ENCODE results near the gene UBC. TPM values are rescaled to one million over a fixed set of nuclear protein-coding genes. Genes with fewer than 3 reads are reported as not detected.

The UBC gene
- total and polyA plus RNA-seq, 9 of the 15 experiments (the other 6 are each of a cell fraction or from before 2014, with no cell fraction given), result 533 to 1,153 (median 813) TPM

- 0 out of 2 replicates have a peak, but pooled peaks have one; percentile 11 for TF ChIP-seq CEBPZ (IDR thresholded peaks at IDR 0.05; ENCODE audit: borderline replicate concordance, low read depth, low read length)
- TF ChIP-seq YY1 (IDR thresholded peaks at IDR 0.05; ENCODE audit: borderline replicate concordance in 1 of 3, control insufficient read depth in 1 of 3, extremely low read depth in 1 of 3, insufficient read depth in 3 of 3, insufficient read length in 1 of 3, insufficient replicate concordance in 2 of 3, low read depth in 1 of 3, low read length in 2 of 3), result no peak
- TF ChIP-seq MEF2A (IDR thresholded peaks at IDR 0.05; ENCODE audit: control insufficient read depth, low read depth, low read length), result 0 out of 2 replicates have a peak, but pooled peaks have one; percentile 20
- peak; percentile 75 for TF ChIP-seq CBFA2T2 (conservative IDR thresholded peaks at IDR 0.05)
- TF ChIP-seq ZNF561 (CRISPR knock-in tag; conservative IDR thresholded peaks at IDR 0.05), result 0 out of 2 replicates have a peak, but pooled peaks have one; percentile 8
- TF ChIP-seq ZKSCAN3 (CRISPR knock-in tag; IDR thresholded peaks at IDR 0.05), result no peak
- no peak for TF ChIP-seq MCM7 (IDR thresholded peaks at IDR 0.05)
- no peak for TF ChIP-seq NCOA4 (IDR thresholded peaks at IDR 0.05; ENCODE audit: partially characterized antibody)
- TF ChIP-seq DDX20 (tag; IDR thresholded peaks at IDR 0.05; ENCODE audit: low read depth), result no peak
- TF ChIP-seq RBFOX2 (IDR thresholded peaks at IDR 0.05; ENCODE audit: low read depth, low read length), result peak; percentile 10; the same call in 1 of the 2 replicates
- no peak for TF ChIP-seq ATF1 (CRISPR knock-in tag; IDR thresholded peaks at IDR 0.05)
- TF ChIP-seq ATF1 (tag; IDR thresholded peaks at IDR 0.05), result peak; percentile 76
- 0 out of 2 replicates have a peak, but pooled peaks have one; percentile 12 for TF ChIP-seq EP400 (IDR thresholded peaks at IDR 0.05)
- TF ChIP-seq CBX2 (IDR thresholded peaks at IDR 0.05; ENCODE audit: insufficient read depth, low read length, poor library complexity, severe bottlenecking), result no peak
- TF ChIP-seq NR0B1 (IDR thresholded peaks at IDR 0.05; ENCODE audit: partially characterized antibody), result no peak
- no peak for TF ChIP-seq SNAPC5 (CRISPR knock-in tag; IDR thresholded peaks at IDR 0.05)
- peak; percentile 65; the same call in 1 of the 2 replicates for TF ChIP-seq ZNF644 (tag; IDR thresholded peaks at IDR 0.05; ENCODE audit: low read depth)
- TF ChIP-seq ZNF239 (CRISPR knock-in tag; IDR thresholded peaks at IDR 0.05), result no peak
- peak; percentile 25; the same call in 1 of the 2 replicates for TF ChIP-seq HLTF (IDR thresholded peaks at IDR 0.05)
- no peak for TF ChIP-seq NUFIP1 (IDR thresholded peaks at IDR 0.05; ENCODE audit: partially characterized antibody)
- TF ChIP-seq KAT8 (IDR thresholded peaks at IDR 0.05; ENCODE audit: low read depth), result no peak
- TF ChIP-seq HDAC3 (IDR thresholded peaks at IDR 0.05; ENCODE audit: borderline replicate concordance, partially characterized antibody), result peak; percentile 87
Measured at GRCh38 chr12:124939421-124940142, 25.1 kb upstream of the UBC start (continued).

Measured in K562 (cell line).